ENCODE data around the gene H3-3A.
"Not testable (repeated sequence)": the region's sequence is repeated elsewhere in the genome, so short reads cannot be mapped to it uniquely, and the experiment has no call there.

Gene H3-3A

GRCh38 chr1:226085675-226086285 is 23.3 kb downstream of the H3-3A start:
- DNase-seq (ENCODE audit: low read depth in 2 of 2) = no peak

- DNase-seq (ENCODE audit: low read depth in 2 of 2) = no peak
These were observed 24.3 kb downstream of the H3-3A start for GRCh38 chr1:226086776-226087175.

- DNase-seq (ENCODE audit: low read depth in 2 of 2) = no peak
These were observed 28.9 kb downstream of the H3-3A start for GRCh38 chr1:226091461-226091860.

GRCh38 chr1:226092048-226092820 is 29.7 kb downstream of the H3-3A start:
- DNase-seq (ENCODE audit: low read depth in 2 of 2) = not testable (repeated sequence)

GRCh38 chr1:226092965-226093364 is 30.4 kb downstream of the H3-3A start:
- DNase-seq (ENCODE audit: low read depth in 2 of 2) = no peak

GRCh38 chr1:226093621-226094020 is 31.1 kb downstream of the H3-3A start:
- DNase-seq (ENCODE audit: low read depth in 2 of 2) = no peak

- no peak for DNase-seq (ENCODE audit: low read depth in 2 of 2)
These were observed 31.9 kb downstream of the H3-3A start for GRCh38 chr1:226094451-226094850.

- DNase-seq (ENCODE audit: low read depth in 2 of 2) = no peak
These were observed 32.8 kb downstream of the H3-3A start for GRCh38 chr1:226095286-226095685.

- no peak for DNase-seq (ENCODE audit: low read depth in 2 of 2)
These were observed 35.5 kb downstream of the H3-3A start for GRCh38 chr1:226097866-226098625.

- no peak for DNase-seq (ENCODE audit: low read depth in 2 of 2)
These were observed 36.6 kb downstream of the H3-3A start for GRCh38 chr1:226098870-226099835.

GRCh38 chr1:226100436-226101391 is 38.2 kb downstream of the H3-3A start:
- DNase-seq (ENCODE audit: low read depth in 2 of 2) = peak; percentile 25 to 46

- DNase-seq (ENCODE audit: low read depth in 2 of 2) = no peak
These were observed 42.2 kb downstream of the H3-3A start for GRCh38 chr1:226104671-226105121.

GRCh38 chr1:226107471-226108460 is 45.2 kb downstream of the H3-3A start:
- no peak for DNase-seq (ENCODE audit: low read depth in 2 of 2)

GRCh38 chr1:226108935-226109828 is 46.7 kb downstream of the H3-3A start:
- no peak for DNase-seq (ENCODE audit: low read depth in 2 of 2)

- peak; percentile 63 to 69 for DNase-seq (ENCODE audit: low read depth in 2 of 2)
These were observed 47.3 kb downstream of the H3-3A start for GRCh38 chr1:226109829-226110248.

GRCh38 chr1:226110249-226111097 is 48.0 kb downstream of the H3-3A start:
- DNase-seq (ENCODE audit: low read depth in 2 of 2) = peak; percentile 30 to 55

Data from stimulated activated CD4-positive, alpha-beta T cell treated with anti-CD3 and anti-CD28 coated beads, Interleukin-1b, Interleukin-23, amount 100 ng/mL, for 4 hours (primary cell).